Lung microvascular endothelial cell (primary cell): ENCODE data around the gene UTP14C. TPM values are rescaled to one million over a fixed set of nuclear protein-coding genes. Genes with fewer than 3 reads are reported as not detected.
"Not testable (repeated sequence)": the region's sequence is repeated elsewhere in the genome, so short reads cannot be mapped to it uniquely, and the experiment has no call there.

Experiments used
- DNase-seq, 2 donors: peaks; one replicate each; pipeline versions ENCODE4 v3.0.0 to v3.0.0-alpha.2; 2010; ENCODE audit warnings: low read depth in 2 of 2
- total RNA-seq: library from RNA; depleted of rRNA; stranded (reverse); fragments of >200 nt; gene quantifications from 2 replicates; pipeline ENCODE4 v1.2.1, GENCODE V29; 2014

Gene UTP14C
- total RNA-seq, 1 donor from 2014 or later = 10.7 TPM

DNA sequence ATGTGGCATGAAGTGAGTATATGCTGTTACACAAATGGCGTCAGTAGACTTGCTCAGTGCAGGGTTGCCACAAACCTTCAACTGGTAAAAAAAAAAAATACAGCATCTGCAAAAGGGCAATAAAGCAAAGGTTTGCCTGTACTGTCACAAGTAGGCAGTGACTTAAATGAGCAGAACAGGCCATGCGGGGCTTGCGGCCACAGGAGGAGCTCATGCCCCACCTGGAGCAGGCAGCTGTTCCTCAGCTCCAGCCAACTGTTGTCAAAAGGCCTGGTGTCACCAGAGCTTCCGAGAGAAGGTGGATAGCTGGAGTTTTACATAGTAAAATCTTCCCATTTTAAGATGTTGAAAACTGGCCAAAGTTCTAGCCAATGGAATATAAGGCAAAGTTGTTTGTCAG lies 20.9 kb upstream of the UTP14C start:
- DNase-seq = no peak

DNA sequence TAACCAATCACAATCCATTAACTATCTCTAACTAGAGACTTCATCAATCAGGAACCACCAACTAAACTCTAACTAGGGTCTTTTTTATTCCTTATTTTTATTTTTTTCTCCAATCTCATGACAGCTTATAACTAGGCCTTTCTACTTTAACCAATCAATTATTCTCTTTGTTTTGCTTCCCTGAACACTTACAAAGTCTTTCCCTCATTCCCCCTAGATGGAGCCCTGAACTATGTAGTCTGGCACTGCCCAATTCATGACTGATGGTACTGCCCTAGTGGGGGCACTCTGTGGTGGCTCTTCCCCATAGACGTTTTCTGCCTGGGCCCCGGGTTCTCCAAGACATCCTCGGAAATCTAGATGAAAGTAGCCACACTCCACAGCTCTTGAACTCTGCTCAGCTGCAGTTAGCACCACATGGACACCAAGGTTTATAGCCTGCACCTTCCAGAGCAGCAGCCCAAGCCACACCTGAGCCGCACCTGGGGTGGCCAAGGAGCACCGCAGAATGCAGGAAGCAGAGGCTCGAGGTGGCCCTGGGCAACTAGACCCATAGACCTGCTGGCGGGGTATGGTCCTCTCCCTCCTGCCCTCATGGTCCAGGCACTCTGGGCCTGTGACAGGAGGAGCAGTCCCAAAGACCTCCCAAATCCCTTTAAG lies 19.9 kb upstream of the UTP14C start:
- DNase-seq = peak in 1 of 2 donors; percentile 11

DNA sequence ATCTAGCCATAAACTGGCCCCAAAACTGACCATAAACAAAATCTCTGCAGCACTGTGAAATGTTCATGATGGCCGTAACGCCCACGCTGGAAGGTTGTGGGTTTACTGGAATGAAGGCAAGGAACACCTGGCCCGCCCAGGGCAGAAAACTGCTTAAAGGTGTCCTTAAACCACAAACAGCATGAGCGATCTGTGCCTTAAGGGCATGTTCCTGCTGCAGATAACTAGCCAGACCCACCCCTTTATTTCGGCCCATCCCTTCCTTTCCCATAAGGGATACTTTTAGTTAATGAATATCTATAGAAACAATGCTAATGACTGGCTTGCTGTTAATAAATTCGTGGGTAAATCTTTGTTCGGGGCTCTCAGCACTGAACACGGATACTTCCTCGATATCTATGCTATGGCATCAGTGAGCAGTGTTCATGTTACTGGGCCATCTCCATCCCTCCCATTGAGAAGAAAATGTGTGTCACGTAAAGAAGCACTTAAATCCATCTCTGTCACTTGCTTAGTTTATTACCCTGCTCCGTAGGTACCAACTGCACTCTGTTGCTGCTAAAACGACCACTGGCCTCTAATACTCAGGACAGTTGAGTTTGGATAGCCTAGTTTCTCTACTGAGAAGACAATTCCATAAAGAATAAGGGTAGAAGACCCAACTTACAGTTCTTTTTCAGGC lies 18.5 kb upstream of the UTP14C start:
- no peak for DNase-seq

DNA sequence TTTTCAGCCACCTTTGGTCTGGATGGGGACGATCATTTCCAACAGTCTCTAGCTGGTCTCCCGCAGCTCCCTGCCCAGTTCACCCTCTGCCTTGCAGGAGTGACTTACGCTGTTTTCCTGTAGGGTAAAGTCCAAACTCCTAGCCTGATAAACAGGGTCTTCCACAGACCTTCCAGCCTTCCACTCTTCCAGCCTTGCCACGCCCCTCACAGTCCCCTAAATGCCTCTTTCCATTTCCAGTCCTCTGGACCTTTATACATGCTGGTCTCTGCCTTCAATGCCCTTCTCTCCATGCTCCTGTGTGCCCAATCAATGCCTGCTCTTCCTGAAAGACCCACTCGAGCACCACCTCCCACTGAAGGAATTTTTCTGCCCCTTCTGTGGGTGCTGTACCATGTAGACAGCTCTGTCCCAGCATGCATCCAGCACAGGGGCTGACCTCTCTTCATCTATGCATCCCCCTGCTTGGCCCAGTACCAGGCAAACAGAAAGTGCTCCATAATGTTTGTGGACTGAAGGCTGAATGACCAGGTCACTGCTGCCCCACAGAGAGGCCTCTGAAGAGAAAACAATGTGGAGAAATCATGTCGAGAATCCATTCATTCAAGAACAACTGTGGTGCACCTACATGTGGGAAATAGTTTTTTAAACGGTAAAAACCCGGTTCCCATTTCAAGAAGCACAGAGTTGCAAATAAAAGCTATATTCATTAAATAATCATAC lies 17.8 kb upstream of the UTP14C start:
- DNase-seq = no peak

- no peak for DNase-seq
Observed at GRCh38 chr13:52009946-52010345, 14.5 kb upstream of the UTP14C start.

- peak; percentile 16 to 33 for DNase-seq
Observed at GRCh38 chr13:52010890-52011631, 13.4 kb upstream of the UTP14C start, which contains the start of gene ATP7B. Gene ATP7B (minus strand): TSS chr13:52011450. CDS start chr13:52011337, 113 bp downstream.

DNA sequence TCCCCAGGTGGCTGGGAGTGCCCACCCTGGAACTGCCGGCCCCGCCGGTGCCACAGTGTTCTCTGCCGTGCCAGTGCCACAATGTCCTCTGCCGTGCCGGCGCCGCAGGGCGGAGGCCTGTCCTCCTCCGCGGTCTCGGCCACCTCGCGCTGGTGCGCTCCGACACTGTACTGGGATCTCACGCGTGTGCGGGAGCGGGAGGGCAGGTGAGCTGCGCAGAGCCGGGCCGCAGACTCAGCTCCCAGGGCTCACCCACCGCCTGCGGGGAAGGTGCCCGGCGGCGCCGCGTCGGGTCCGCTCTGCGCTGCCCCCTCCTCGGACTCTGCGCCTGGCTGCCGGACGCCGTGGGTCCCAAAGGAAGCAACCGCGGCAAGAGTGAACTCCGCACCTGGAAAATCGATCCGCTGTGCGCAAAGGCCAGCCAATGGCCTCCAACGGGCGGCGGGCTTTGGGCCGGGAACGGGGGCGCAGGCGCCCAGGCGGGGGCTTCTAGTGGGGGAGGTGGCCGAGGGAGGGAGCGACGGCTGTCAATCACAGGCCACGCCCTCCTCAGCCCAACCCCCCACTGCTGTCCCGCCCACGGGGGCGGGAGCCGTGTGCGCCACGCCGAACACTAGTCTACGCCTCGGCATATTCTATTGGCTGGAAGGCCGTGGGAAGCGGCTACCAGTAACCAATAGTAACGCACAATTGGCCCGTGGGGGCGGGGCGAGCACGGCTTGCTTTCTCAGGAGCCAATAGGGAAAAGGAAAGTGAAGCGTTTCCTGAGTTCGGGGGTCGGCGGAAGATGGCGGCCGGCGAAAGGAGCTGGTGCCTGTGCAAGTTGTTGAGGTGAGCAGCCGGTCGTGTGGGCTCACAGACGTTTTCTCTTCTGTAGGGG lies 12.6 kb upstream of the UTP14C start, which contains the start of gene ALG11:
Gene ALG11, plus strand, starts transcription at position 767 of the 880 bp plus-strand sequence. Its CDS starts 21 bp downstream, at position 788.
- DNase-seq = peak; percentile 98 to 99

GRCh38 chr13:52012512-52012836 lies 12.0 kb upstream of the UTP14C start:
- DNase-seq = no peak

DNA sequence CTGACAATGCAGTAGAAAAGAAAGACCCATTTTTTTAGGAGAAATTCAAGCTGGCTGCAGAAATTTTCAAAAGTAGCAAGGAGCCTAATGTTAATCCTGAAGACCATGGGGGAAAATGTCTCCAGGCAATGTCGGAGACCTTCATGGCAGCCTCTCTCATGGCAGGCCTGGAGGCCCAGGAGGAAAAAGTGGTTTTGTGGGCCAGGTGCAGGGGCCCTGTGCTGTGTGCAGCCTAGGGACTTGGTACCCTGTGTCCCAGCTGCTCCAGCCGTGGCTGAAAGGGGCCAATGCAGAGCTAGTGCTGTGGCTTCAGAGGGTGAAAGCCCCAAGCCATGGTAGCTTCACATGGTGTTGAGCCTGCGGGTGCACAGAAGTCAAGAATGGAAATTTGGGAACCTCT lies 8.2 kb upstream of the UTP14C start:
- no peak for DNase-seq

- no peak for DNase-seq
Observed at GRCh38 chr13:52020191-52020590, 4.3 kb upstream of the UTP14C start.

GRCh38 chr13:52022356-52022755 lies 2.1 kb upstream of the UTP14C start:
- DNase-seq = no peak

DNA sequence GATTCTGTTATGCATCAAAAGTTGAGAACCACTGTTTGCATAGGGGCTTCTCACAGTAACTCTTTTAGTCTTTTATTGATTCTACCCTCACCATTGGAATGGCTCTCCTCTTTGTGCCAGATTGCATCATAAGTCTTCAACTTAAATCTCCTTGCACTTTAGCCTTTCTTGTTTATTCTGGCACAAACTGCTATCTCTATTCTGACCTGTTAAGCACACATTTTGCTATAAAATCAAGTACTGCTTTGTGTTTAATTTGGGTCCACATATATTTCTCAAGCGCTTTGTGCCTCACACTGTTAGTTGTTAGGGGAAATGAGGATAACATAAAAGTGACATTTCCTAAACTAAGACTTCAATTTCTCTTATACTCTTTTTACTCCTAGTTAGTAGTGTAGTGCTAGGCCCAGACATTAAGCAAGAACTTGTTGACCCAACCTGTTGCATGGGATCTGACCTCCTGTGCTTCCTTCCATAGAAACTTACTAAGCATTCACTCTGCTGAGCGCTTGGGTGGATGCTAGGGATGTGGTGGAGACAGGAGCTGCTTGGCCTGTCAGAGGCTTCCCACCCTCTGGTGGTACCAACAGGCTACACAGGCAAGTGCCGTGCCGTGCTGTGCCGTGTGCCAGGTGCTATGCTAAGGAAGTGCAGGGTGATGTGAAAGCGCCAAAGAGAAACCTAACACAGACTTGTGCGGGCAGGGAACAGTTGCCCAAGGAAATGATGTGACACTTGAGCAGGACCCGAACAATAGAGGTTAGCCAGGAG lies 1.2 kb downstream of the UTP14C start:
- DNase-seq = no peak

- DNase-seq = peak in 1 of 2 donors; percentile 20
Observed at GRCh38 chr13:52026246-52026626, 1.7 kb downstream of the UTP14C start.

DNA sequence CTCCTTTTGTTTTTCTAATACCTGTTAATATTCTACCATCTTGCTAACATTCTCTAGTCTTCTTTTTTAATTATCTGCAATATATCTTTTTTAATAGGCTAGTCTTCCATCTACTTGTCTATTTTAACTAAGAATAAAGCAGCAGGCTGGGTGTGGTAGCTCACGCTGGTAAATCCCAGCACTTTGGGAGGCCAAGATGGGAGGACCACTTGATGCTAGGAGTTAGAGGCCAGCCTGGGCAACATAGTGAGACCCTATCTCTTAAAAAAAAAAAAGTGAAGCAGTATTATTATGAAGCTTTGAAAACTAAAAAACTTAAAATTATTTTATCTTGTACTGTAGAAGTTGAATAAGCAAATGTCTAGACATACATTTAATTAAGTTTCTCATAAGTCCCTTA lies 3.3 kb downstream of the UTP14C start:
- DNase-seq = no peak

- peak in 1 of 2 donors; percentile 25 for DNase-seq
Observed at GRCh38 chr13:52029569-52029968, 5.1 kb downstream of the UTP14C start.

DNA sequence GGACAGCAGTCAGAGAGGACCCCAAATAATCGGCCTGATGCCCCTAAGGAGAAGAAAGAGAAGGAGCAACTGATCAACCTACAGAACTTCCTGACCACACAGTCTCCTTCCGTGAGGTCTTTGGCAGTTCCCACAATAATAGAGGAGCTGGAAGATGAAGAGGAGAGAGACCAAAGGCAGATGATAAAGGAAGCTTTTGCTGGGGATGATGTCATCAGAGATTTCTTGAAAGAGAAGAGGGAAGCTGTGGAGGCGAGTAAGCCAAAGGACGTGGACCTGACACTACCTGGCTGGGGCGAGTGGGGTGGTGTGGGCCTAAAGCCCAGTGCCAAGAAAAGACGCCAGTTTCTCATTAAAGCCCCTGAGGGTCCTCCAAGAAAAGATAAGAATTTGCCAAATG lies 5.9 kb downstream of the UTP14C start:
- not testable (repeated sequence) for DNase-seq

DNA sequence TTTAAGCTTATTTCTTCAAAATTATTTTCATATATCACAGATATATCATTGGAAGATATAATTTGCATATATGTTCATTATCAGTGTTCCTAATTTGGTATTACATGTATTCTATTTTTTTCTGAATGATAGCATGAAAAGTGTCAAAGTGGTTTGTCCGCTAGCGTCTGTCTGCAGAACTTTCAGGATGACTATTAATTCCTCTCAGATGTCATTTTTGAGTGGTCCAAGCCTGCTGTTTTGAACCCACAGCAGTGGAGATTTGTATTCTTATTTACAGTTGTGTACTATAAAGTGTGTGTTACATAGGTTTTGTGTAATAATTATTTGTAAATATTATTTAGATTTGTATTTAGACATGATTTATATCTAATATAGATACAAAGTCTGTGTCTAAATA lies 8.5 kb downstream of the UTP14C start:
- DNase-seq = no peak

GRCh38 chr13:52034616-52035226 lies 10.2 kb downstream of the UTP14C start:
- DNase-seq = peak in 1 of 2 donors; percentile 46

DNA sequence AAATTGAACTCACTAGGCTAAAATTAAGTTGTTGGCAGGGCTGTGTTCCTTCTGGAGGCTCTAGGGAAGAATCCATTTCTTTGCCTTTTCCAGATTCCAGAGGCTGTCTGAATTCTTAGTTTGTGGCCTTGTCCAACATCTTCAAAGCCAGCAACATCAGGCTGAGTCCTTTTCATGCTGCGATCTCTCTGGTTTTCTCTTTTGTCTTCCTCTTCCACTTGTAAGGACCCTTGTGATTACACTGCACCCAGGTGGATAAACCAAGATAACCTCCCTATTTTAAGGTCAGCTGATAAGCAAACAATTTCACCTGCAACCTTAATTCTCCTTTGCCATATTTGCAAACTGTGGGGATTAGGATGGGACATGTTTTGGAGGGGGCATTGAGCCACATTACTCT lies 11.5 kb downstream of the UTP14C start:
- DNase-seq = no peak

DNA sequence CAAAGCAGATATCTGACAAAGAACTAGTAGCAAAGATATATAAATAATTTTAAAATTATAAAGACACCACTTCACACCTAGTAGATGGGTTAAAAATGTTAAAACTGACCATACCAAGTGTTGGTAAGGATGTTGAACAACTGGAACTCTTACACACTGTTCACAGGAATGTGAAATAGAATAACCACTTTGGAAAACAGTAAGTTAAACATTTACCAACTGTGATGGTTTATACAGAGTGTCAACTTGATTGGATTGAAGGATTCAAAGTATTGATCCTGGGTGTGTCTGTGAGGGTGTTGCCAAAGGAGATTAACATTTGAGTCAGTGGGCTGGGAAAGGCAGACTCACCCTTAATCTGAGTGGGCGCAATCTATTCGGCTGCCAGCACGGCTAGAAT lies 19.2 kb downstream of the UTP14C start:
- no peak for DNase-seq
